Activated T-helper 1 cell treated with anti-CD3 and anti-CD28 coated beads, Interleukin-12 subunit alpha, Interleukin-12 subunit beta, Interleukin-2, Interleukin-4 antibody, amounts not matched to agents 30 ng/mL and 10 ng/mL and 1 ng/mL, durations not matched to agents 14 hours and 24 hours and 36 hours (primary cell): Measurements from ENCODE around the gene ZFP1. TPM values are rescaled to one million over a fixed set of nuclear protein-coding genes. Genes with fewer than 3 reads are reported as not detected.

ENCODE experiments used
- DNase-seq: peaks from one replicate; pipeline ENCODE4 v3.0.0; 2021; ENCODE audit warnings: low spot score
- H3K27ac Mint-ChIP-seq: one replicate; pipeline ENCODE4 v1.8.0; 2021; ENCODE audit warnings: mild to moderate bottlenecking, mixed read lengths
- H3K27me3 Mint-ChIP-seq: one replicate; pipeline ENCODE4 v1.8.0; 2022; ENCODE audit warnings: mild to moderate bottlenecking, moderate library complexity, mixed read lengths; ENCODE audit not compliant: insufficient read depth
- H3K36me3 Mint-ChIP-seq: one replicate; pipeline ENCODE4 v1.8.0; 2021; ENCODE audit warnings: low read depth, mixed read lengths
- H3K4me1 Mint-ChIP-seq: one replicate; pipeline ENCODE4 v1.8.0; 2021; ENCODE audit warnings: low read depth, mixed read lengths
- H3K4me3 Mint-ChIP-seq: one replicate; pipeline ENCODE4 v1.8.0; 2021; ENCODE audit warnings: mild to moderate bottlenecking, moderate library complexity, mixed read lengths
- H3K9me3 Mint-ChIP-seq: one replicate; pipeline ENCODE4 v1.8.0; 2021; ENCODE audit warnings: mixed read lengths
- intact Hi-C: fragments of 100-400 bp; cut with micrococcal nuclease; formaldehyde crosslinking; loops from one replicate; pipeline ENCODE4 v1.15.1; 2024
- total RNA-seq: library from RNA; stranded (reverse); gene quantifications from 2 replicates; pipeline ENCODE4 v1.2.3, GENCODE V29; 2022

Gene ZFP1
- total RNA-seq: 12.3 and 14.6 TPM in 2 replicates

- Mint-ChIP-seq H3K4me3 (peak within 1 kb of the TSS; percentile 90), H3K27ac (peak within 1 kb of the TSS; percentile 84), H3K9me3 (peaks cover 28% of the 10 kb centered on the region), H3K4me1 (peaks cover 29% of the 10 kb centered on the region), H3K36me3 (peaks cover 25% of the 10 kb centered on the region), H3K27me3 (no peaks in the 10 kb centered on the region)
- intact Hi-C loops: loop anchor here (1.0 to 2.0 kb wide), 9 partner anchors 37 to 541 kb away; partner anchors contain the start of genes CFDP1, GLG1, KARS1 and MLKL
- peak; percentile 90 for DNase-seq
Observed at GRCh38 chr16:75148311-75149195, at the start of gene ZFP1. Gene ZFP1, plus strand, starts transcription at chr16:75148524. Its CDS starts 4,428 bp downstream, at chr16:75152952.

- DNase-seq: no peak
- H3K4me1 Mint-ChIP-seq: peaks cover 75% of the 10 kb centered on the region
- intact Hi-C loops: loop anchor here (1.0 kb wide), 1 partner anchor 10 kb away; no protein-coding TSS in a partner anchor
Observed at GRCh38 chr16:75099075-75099667, 49.2 kb upstream of the ZFP1 start.

GRCh38 chr16:75099738-75100602, 48.4 kb upstream of the ZFP1 start:
- Mint-ChIP-seq H3K36me3 (peaks cover 40% of the 10 kb centered on the region), H3K27me3 (no peaks in the 10 kb centered on the region), H3K27ac (peak overlapping the region; percentile 95), H3K4me1 (peaks cover 83% of the 10 kb centered on the region), H3K9me3 (peaks cover 6% of the 10 kb centered on the region), H3K4me3 (peak overlapping the region; percentile 46)
- intact Hi-C loops: loop anchor here (1.0 kb wide), 1 partner anchor 9 kb away; no protein-coding TSS in a partner anchor
- peak; percentile 41 for DNase-seq

More at GRCh38 chr16:75099075-75099667, 49.2 kb upstream of the ZFP1 start:
- peaks cover 32% of the 10 kb centered on the region for H3K36me3 Mint-ChIP-seq
- no peaks in the 10 kb centered on the region for H3K27me3 Mint-ChIP-seq
- peak overlapping the region; percentile 37 for H3K4me3 Mint-ChIP-seq
- peaks cover 3% of the 10 kb centered on the region for H3K9me3 Mint-ChIP-seq
- peak overlapping the region; percentile 95 for H3K27ac Mint-ChIP-seq

GRCh38 chr16:75100603-75100990, 47.7 kb upstream of the ZFP1 start:
- Mint-ChIP-seq H3K36me3 (peaks cover 39% of the 10 kb centered on the region), H3K27me3 (no peaks in the 10 kb centered on the region), H3K4me3 (peak overlapping the region; percentile 46), H3K4me1 (peaks cover 90% of the 10 kb centered on the region), H3K9me3 (peaks cover 6% of the 10 kb centered on the region), H3K27ac (peak overlapping the region; percentile 95)
- intact Hi-C loops: no loop called here
- no peak for DNase-seq

- intact Hi-C loops: no loop called here
Observed at GRCh38 chr16:75101635-75102034, 46.7 kb upstream of the ZFP1 start.

GRCh38 chr16:75102595-75102994, 45.7 kb upstream of the ZFP1 start:
- H3K4me1 Mint-ChIP-seq: peaks cover 91% of the 10 kb centered on the region
- H3K9me3 Mint-ChIP-seq: peaks cover 6% of the 10 kb centered on the region
- no peak for DNase-seq
- peak overlapping the region; percentile 81 for H3K27ac Mint-ChIP-seq
- H3K36me3 Mint-ChIP-seq: peaks cover 39% of the 10 kb centered on the region
- no peaks in the 10 kb centered on the region for H3K27me3 Mint-ChIP-seq
- no peak overlapping the region for H3K4me3 Mint-ChIP-seq
- intact Hi-C loops: no loop called here

More at GRCh38 chr16:75101635-75102034, 46.7 kb upstream of the ZFP1 start:
- Mint-ChIP-seq H3K36me3 (peaks cover 38% of the 10 kb centered on the region), H3K27ac (peak overlapping the region; percentile 15), H3K27me3 (no peaks in the 10 kb centered on the region), H3K4me3 (no peak overlapping the region), H3K4me1 (peaks cover 91% of the 10 kb centered on the region), H3K9me3 (peaks cover 6% of the 10 kb centered on the region)
- DNase-seq: no peak

- Mint-ChIP-seq H3K4me1 (peaks cover 94% of the 10 kb centered on the region), H3K9me3 (peaks cover 6% of the 10 kb centered on the region), H3K36me3 (peaks cover 42% of the 10 kb centered on the region), H3K27ac (peak overlapping the region; percentile 3), H3K27me3 (no peaks in the 10 kb centered on the region), H3K4me3 (no peak overlapping the region)
- no peak for DNase-seq
- intact Hi-C loops: no loop called here
Observed at GRCh38 chr16:75103994-75104393, 44.3 kb upstream of the ZFP1 start.

- H3K27me3 Mint-ChIP-seq: no peaks in the 10 kb centered on the region
- DNase-seq: no peak
- H3K36me3 Mint-ChIP-seq: peaks cover 42% of the 10 kb centered on the region
- no peak overlapping the region for H3K4me3 Mint-ChIP-seq
- H3K4me1 Mint-ChIP-seq: peaks cover 94% of the 10 kb centered on the region
- intact Hi-C loops: no loop called here
- H3K27ac Mint-ChIP-seq: peak overlapping the region; percentile 81
- peaks cover 6% of the 10 kb centered on the region for H3K9me3 Mint-ChIP-seq
Observed at GRCh38 chr16:75104836-75105235, 43.5 kb upstream of the ZFP1 start.

- intact Hi-C loops: no loop called here
- H3K27me3 Mint-ChIP-seq: no peaks in the 10 kb centered on the region
- no peak for DNase-seq
Observed at GRCh38 chr16:75105306-75106061, 42.8 kb upstream of the ZFP1 start.

GRCh38 chr16:75106351-75107274, 41.7 kb upstream of the ZFP1 start:
- Mint-ChIP-seq H3K36me3 (peaks cover 39% of the 10 kb centered on the region), H3K4me3 (peak overlapping the region; percentile 42), H3K9me3 (peaks cover 6% of the 10 kb centered on the region), H3K4me1 (peaks cover 94% of the 10 kb centered on the region), H3K27me3 (no peaks in the 10 kb centered on the region), H3K27ac (peak overlapping the region; percentile 80)
- DNase-seq: no peak
- intact Hi-C loops: no loop called here

More at GRCh38 chr16:75105306-75106061, 42.8 kb upstream of the ZFP1 start:
- Mint-ChIP-seq H3K4me3 (peak overlapping the region; percentile 57), H3K27ac (peak overlapping the region; percentile 81), H3K4me1 (peaks cover 94% of the 10 kb centered on the region), H3K36me3 (peaks cover 40% of the 10 kb centered on the region), H3K9me3 (peaks cover 6% of the 10 kb centered on the region)

- no peak for DNase-seq
- Mint-ChIP-seq H3K36me3 (peaks cover 35% of the 10 kb centered on the region), H3K27ac (peak overlapping the region; percentile 80), H3K4me3 (peak overlapping the region; percentile 42), H3K9me3 (peaks cover 6% of the 10 kb centered on the region), H3K4me1 (peaks cover 91% of the 10 kb centered on the region), H3K27me3 (no peaks in the 10 kb centered on the region)
- intact Hi-C loops: no loop called here
Observed at GRCh38 chr16:75107505-75107904, 40.8 kb upstream of the ZFP1 start.
